ENCODE results near the gene BEND6.

GRCh38 chr6:56915832-56916231 lies 39.1 kb upstream of the BEND6 start:
- TF ChIP-seq POLR2A (IDR thresholded peaks at IDR 0.05; ENCODE audit: low read depth, low read length) (no peak), CTCF (conservative IDR thresholded peaks at IDR 0.05; ENCODE audit: low read depth, low read length) (no peak), CEBPB (IDR thresholded peaks at IDR 0.05; ENCODE audit: low read depth, low read length) (no peak), MXI1 (IDR thresholded peaks at IDR 0.05; ENCODE audit: borderline replicate concordance, low read depth, low read length) (no peak), RAD21 (IDR thresholded peaks at IDR 0.05; ENCODE audit: low read length) (no peak), MAFK (IDR thresholded peaks at IDR 0.05; ENCODE audit: low read depth, low read length) (no peak), RCOR1 (IDR thresholded peaks at IDR 0.05; ENCODE audit: insufficient replicate concordance, low read length) (no peak), NFE2L2 (IDR thresholded peaks at IDR 0.05; ENCODE audit: low read depth, low read length) (no peak), SMC3 (IDR thresholded peaks at IDR 0.05; ENCODE audit: low read depth, low read length) (no peak), RFX5 (IDR thresholded peaks at IDR 0.05; ENCODE audit: low read depth, low read length) (no peak), CHD1 (IDR thresholded peaks at IDR 0.05; ENCODE audit: low read depth, low read length) (no peak), USF2 (IDR thresholded peaks at IDR 0.05; ENCODE audit: low read depth, low read length) (no peak), BHLHE40 (IDR thresholded peaks at IDR 0.05; ENCODE audit: low read depth, low read length) (no peak)
- TF ChIP-seq, protein P1, sequence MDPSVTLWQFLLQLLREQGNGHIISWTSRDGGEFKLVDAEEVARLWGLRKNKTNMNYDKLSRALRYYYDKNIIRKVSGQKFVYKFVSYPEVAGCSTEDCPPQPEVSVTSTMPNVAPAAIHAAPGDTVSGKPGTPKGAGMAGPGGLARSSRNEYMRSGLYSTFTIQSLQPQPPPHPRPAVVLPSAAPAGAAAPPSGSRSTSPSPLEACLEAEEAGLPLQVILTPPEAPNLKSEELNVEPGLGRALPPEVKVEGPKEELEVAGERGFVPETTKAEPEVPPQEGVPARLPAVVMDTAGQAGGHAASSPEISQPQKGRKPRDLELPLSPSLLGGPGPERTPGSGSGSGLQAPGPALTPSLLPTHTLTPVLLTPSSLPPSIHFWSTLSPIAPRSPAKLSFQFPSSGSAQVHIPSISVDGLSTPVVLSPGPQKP (IDR thresholded peaks at IDR 0.05; ENCODE audit: borderline replicate concordance, low read depth, low read length) = no peak

Data from IMR-90 (cell line).